IPS-15b (cell line): Measurements from ENCODE around the gene MSI1.

Source experiments
- H3K27me3 ChIP-seq: one replicate; pipeline ENCODE4 v1.6.1; 2013; ENCODE audit warnings: low read length; ENCODE audit not compliant: control insufficient read depth, insufficient read depth
- H3K36me3 ChIP-seq: one replicate; pipeline ENCODE4 v1.6.1; 2013; ENCODE audit warnings: low read length; ENCODE audit not compliant: control insufficient read depth, insufficient read depth
- H3K4me1 ChIP-seq: one replicate; pipeline ENCODE4 v1.6.1; 2013; ENCODE audit warnings: mild to moderate bottlenecking, low read length; ENCODE audit not compliant: control insufficient read depth, insufficient read depth
- H3K4me3 ChIP-seq: one replicate; pipeline ENCODE4 v1.5.1; 2013; ENCODE audit warnings: low read depth, low read length
- H3K9ac ChIP-seq: one replicate; pipeline ENCODE4 v1.6.1; 2013; ENCODE audit warnings: low read depth, mild to moderate bottlenecking, low read length
- H3K9me3 ChIP-seq: one replicate; pipeline ENCODE4 v1.6.1; 2013; ENCODE audit warnings: mild to moderate bottlenecking, low read length; ENCODE audit not compliant: control insufficient read depth, insufficient read depth

The MSI1 gene

GRCh38 chr12:120292661-120293531 lies 76.1 kb downstream of the MSI1 start, which contains the start of gene RNU4-1:
Gene RNU4-1 (minus strand): TSS chr12:120293237.
- no peaks in the 10 kb centered on the region for H3K27me3 ChIP-seq
- H3K4me3 ChIP-seq: peak within 1 kb of the TSS; percentile 54
- no peaks in the 10 kb centered on the region for H3K36me3 ChIP-seq
- peak within 1 kb of the TSS; percentile 68 for H3K9ac ChIP-seq
- no peaks in the 10 kb centered on the region for H3K9me3 ChIP-seq
- no peaks in the 10 kb centered on the region for H3K4me1 ChIP-seq

- Histone ChIP-seq H3K4me3 (peak overlapping the region; percentile 54), H3K9me3 (no peaks in the 10 kb centered on the region), H3K4me1 (no peaks in the 10 kb centered on the region)
Observed at GRCh38 chr12:120292411-120292660, 76.6 kb downstream of the MSI1 start.

More at GRCh38 chr12:120292411-120292660, 76.6 kb downstream of the MSI1 start:
- Histone ChIP-seq H3K27me3 (no peaks in the 10 kb centered on the region), H3K36me3 (no peaks in the 10 kb centered on the region), H3K9ac (peak overlapping the region; percentile 68)
